OCI-LY7 (cell line): ENCODE results near the gene JCAD.

Source experiments
- CTCF ChIP-seq: fragments of 200-600 bp; sonication (generic); conservative IDR thresholded peaks from 2 replicates; pipeline ENCODE4 v1.5.1; 2014; ENCODE audit warnings: mild to moderate bottlenecking, antibody characterized with exemption, low read length, moderate library complexity, mixed read lengths
- EZH2phosphoT487 ChIP-seq: fragments of 200-600 bp; sonication (generic); IDR thresholded peaks from 2 replicates; pipeline ENCODE4 v1.6.1; 2018; ENCODE audit warnings: low read depth, borderline replicate concordance, mild to moderate bottlenecking, mixed run types, antibody characterized with exemption, low read length, moderate library complexity, mixed read lengths

- no peak for TF ChIP-seq EZH2phosphoT487
- TF ChIP-seq CTCF = no peak
Observed at GRCh38 chr10:30075481-30075880, 16.1 kb upstream of the JCAD start.
